HepG2 (cell line): Measurements from ENCODE around the gene NGB. TPM values are rescaled to one million over a fixed set of nuclear protein-coding genes. Genes with fewer than 3 reads are reported as not detected.

Experiments used
- CBX1 ChIP-seq: IDR thresholded peaks from one replicate; pipeline ENCODE4 v1.6.1; 2016; ENCODE audit warnings: antibody characterized with exemption, low read depth
- HNF4G ChIP-seq, 2 experiments: sonication (generic) in 1 of 2; formaldehyde crosslinking in 1 of 2; IDR thresholded peaks; 2 replicates each; pipeline versions ENCODE4 v1.4.0 to v1.6.1; 2011 to 2020; ENCODE audit warnings: borderline replicate concordance in 2 of 2, low read depth in 2 of 2, mild to moderate bottlenecking in 2 of 2, low read length in 1 of 2, missing genetic modification reagents in 1 of 2, moderate library complexity in 1 of 2
- HNRNPLL ChIP-seq: fragments of 200-400 bp; formaldehyde crosslinking; IDR thresholded peaks from 2 replicates; pipeline ENCODE4 v1.6.1; 2017; ENCODE audit warnings: mild to moderate bottlenecking, low read depth, low read length; ENCODE audit not compliant: poor library complexity, severe bottlenecking
- KLF12 ChIP-seq: sonication (generic); formaldehyde crosslinking; IDR thresholded peaks from 2 replicates; pipeline ENCODE4 v1.4.0; 2020; ENCODE audit warnings: missing genetic modification reagents, borderline replicate concordance
- MAZ ChIP-seq, 2 experiments: sonication (generic) in 1 of 2; formaldehyde crosslinking in 1 of 2; IDR thresholded peaks; 2 replicates each; pipeline versions ENCODE4 v1.5.0 to v1.6.1; 2012 to 2020; ENCODE audit warnings: low read depth in 2 of 2, mild to moderate bottlenecking in 2 of 2, borderline replicate concordance in 1 of 2, improper control_type of control experiment in 1 of 2, low read length in 1 of 2, missing genetic modification reagents in 1 of 2, moderate library complexity in 1 of 2
- MED13 ChIP-seq: sonication (generic); formaldehyde crosslinking; IDR thresholded peaks from 2 replicates; pipeline ENCODE4 v1.5.0; 2020; ENCODE audit warnings: missing genetic modification reagents
- PAX8 ChIP-seq: sonication (generic); formaldehyde crosslinking; IDR thresholded peaks from 2 replicates; pipeline ENCODE4 v1.8.0; 2022; ENCODE audit warnings: mild to moderate bottlenecking, missing genetic modification reagents, borderline replicate concordance
- ZEB1 ChIP-seq: IDR thresholded peaks from 2 replicates; pipeline ENCODE4 v1.6.1; 2012; ENCODE audit warnings: mild to moderate bottlenecking, low read depth, inconsistent platforms; ENCODE audit not compliant: insufficient replicate concordance
- ZNF883 ChIP-seq: sonication (generic); formaldehyde crosslinking; IDR thresholded peaks from 2 replicates; pipeline ENCODE4 v1.5.1; 2020; ENCODE audit warnings: mild to moderate bottlenecking, missing genetic modification reagents; ENCODE audit errors: not compliant biosample characterization
- ZSCAN9 ChIP-seq: IDR thresholded peaks from 2 replicates; pipeline ENCODE4 v1.6.1; 2016; ENCODE audit warnings: borderline replicate concordance
- polyA plus RNA-seq, 8 experiments: library from polyadenylated mRNA; depleted of rRNA in 3 of 8; stranded (reverse) in 7 of 8; unstranded in 1 of 8; fragments of >200 nt; fragmentation: Illumina TruSeq in 4 of 8; extraction: Trizol in 4 of 8; gene quantifications; 2 replicates each; pipeline versions ENCODE4 v1.2.1 to v1.2.3, GENCODE V29; 2011 to 2016; ENCODE audit warnings: low read depth in 4 of 8, missing spikeins in 1 of 8, mixed read lengths in 1 of 8; ENCODE audit not compliant: insufficient read depth in 1 of 8
- total RNA-seq, 5 experiments: library from RNA; depleted of rRNA; stranded (reverse); fragments of >200 nt; fragmentation: Illumina TruSeq; extraction: Trizol; gene quantifications; 2 replicates each; pipeline ENCODE4 v1.2.3, GENCODE V29; 2016; ENCODE audit warnings: low read depth in 1 of 5
- TF ChIP-seq, protein P1 (sequence below): sonication (generic); formaldehyde crosslinking; IDR thresholded peaks from 2 replicates; pipeline ENCODE4 v1.4.0; 2020; ENCODE audit warnings: mild to moderate bottlenecking, missing genetic modification reagents
- TF ChIP-seq, protein P2 (sequence below): IDR thresholded peaks from 2 replicates; pipeline ENCODE4 v1.6.1; 2016; ENCODE audit warnings: mild to moderate bottlenecking
- TF ChIP-seq, protein P3 (sequence below): sonication (generic); formaldehyde crosslinking; IDR thresholded peaks from 2 replicates; pipeline ENCODE4 v1.8.1; 2023; ENCODE audit warnings: mild to moderate bottlenecking, missing genetic modification reagents
- TF ChIP-seq, protein P4 (sequence below): sonication (generic); formaldehyde crosslinking; IDR thresholded peaks from 2 replicates; pipeline ENCODE4 v1.5.0; 2020; ENCODE audit warnings: mild to moderate bottlenecking, missing genetic modification reagents, borderline replicate concordance
- TF ChIP-seq, protein P5 (sequence below): sonication (generic); formaldehyde crosslinking; IDR thresholded peaks from 2 replicates; pipeline ENCODE4 v1.5.1; 2020; ENCODE audit warnings: mild to moderate bottlenecking, missing genetic modification reagents, moderate library complexity

Gene NGB
- total and polyA plus RNA-seq, 2 of the 13 experiments (the other 11 are each of a cell fraction or from before 2014, with no cell fraction given) = 0.04 TPM; not detected in 1

DNA sequence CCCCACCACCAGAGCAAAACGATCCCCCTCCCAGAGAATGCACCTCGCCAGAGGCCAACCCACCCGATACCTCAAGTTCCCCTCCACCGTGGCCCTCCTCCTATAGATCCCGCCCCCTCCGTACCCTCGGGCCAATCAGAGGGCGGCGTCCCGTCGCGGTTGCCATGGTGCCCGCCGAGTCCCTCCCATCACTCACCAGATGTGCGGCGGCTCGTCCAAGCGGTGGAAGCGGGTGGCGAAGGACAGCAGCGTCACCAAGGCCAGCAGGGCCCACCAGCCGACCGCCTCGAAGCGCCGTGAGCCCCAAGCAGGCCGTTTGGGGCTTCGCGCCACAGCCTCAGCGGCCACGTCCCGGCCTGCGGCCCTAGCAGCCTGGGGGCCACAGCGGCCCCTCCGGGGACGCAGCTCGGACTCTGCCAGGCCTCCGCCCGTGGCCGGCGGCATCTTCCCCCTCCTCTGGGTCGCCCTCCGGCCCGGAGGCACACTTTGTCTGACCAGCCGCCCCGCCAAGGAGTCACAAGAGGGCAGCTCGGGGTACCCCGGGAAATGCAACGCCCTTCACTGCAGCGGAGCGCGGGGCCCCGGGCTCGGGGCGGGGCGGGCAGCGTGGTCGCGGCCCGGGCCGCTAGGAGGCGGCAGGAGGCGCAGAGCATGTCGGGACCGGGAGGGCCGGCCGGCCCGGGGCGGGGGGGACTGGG is 49.4 kb upstream of the NGB start, which contains the start of gene POMT2 (continued):
- TF ChIP-seq, protein P1, sequence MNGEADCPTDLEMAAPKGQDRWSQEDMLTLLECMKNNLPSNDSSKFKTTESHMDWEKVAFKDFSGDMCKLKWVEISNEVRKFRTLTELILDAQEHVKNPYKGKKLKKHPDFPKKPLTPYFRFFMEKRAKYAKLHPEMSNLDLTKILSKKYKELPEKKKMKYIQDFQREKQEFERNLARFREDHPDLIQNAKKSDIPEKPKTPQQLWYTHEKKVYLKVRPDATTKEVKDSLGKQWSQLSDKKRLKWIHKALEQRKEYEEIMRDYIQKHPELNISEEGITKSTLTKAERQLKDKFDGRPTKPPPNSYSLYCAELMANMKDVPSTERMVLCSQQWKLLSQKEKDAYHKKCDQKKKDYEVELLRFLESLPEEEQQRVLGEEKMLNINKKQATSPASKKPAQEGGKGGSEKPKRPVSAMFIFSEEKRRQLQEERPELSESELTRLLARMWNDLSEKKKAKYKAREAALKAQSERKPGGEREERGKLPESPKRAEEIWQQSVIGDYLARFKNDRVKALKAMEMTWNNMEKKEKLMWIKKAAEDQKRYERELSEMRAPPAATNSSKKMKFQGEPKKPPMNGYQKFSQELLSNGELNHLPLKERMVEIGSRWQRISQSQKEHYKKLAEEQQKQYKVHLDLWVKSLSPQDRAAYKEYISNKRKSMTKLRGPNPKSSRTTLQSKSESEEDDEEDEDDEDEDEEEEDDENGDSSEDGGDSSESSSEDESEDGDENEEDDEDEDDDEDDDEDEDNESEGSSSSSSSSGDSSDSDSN = peak; percentile 44
- peak; percentile 59 for TF ChIP-seq CBX1
- no peak for TF ChIP-seq HNF4G (IDR thresholded peaks at IDR 0.05; ENCODE audit: borderline replicate concordance, low read depth, low read length)
- TF ChIP-seq HNF4G (CRISPR knock-in tag; IDR thresholded peaks at IDR 0.05; ENCODE audit: borderline replicate concordance, low read depth) = no peak
- peak; percentile 66 for TF ChIP-seq ZNF883 (CRISPR knock-in tag)
- TF ChIP-seq, protein P2, sequence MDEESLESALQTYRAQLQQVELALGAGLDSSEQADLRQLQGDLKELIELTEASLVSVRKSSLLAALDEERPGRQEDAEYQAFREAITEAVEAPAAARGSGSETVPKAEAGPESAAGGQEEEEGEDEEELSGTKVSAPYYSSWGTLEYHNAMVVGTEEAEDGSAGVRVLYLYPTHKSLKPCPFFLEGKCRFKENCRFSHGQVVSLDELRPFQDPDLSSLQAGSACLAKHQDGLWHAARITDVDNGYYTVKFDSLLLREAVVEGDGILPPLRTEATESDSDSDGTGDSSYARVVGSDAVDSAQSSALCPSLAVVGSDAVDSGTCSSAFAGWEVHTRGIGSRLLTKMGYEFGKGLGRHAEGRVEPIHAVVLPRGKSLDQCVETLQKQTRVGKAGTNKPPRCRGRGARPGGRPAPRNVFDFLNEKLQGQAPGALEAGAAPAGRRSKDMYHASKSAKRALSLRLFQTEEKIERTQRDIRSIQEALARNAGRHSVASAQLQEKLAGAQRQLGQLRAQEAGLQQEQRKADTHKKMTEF = peak; percentile 25; the same call in 1 of the 2 replicates
- peak; percentile 4 for TF ChIP-seq ZEB1
- TF ChIP-seq MAZ (IDR thresholded peaks at IDR 0.05; ENCODE audit: borderline replicate concordance, low read depth, low read length) = peak; percentile 87; the same call in 1 of the 2 replicates
- no peak for TF ChIP-seq MAZ (CRISPR knock-in tag; IDR thresholded peaks at IDR 0.05; ENCODE audit: low read depth)
- TF ChIP-seq, protein P3, sequence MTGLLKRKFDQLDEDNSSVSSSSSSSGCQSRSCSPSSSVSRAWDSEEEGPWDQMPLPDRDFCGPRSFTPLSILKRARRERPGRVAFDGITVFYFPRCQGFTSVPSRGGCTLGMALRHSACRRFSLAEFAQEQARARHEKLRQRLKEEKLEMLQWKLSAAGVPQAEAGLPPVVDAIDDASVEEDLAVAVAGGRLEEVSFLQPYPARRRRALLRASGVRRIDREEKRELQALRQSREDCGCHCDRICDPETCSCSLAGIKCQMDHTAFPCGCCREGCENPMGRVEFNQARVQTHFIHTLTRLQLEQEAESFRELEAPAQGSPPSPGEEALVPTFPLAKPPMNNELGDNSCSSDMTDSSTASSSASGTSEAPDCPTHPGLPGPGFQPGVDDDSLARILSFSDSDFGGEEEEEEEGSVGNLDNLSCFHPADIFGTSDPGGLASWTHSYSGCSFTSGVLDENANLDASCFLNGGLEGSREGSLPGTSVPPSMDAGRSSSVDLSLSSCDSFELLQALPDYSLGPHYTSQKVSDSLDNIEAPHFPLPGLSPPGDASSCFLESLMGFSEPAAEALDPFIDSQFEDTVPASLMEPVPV (CRISPR knock-in tag) = peak; percentile 6; the same call in 1 of the 2 replicates
- TF ChIP-seq, protein P4, sequence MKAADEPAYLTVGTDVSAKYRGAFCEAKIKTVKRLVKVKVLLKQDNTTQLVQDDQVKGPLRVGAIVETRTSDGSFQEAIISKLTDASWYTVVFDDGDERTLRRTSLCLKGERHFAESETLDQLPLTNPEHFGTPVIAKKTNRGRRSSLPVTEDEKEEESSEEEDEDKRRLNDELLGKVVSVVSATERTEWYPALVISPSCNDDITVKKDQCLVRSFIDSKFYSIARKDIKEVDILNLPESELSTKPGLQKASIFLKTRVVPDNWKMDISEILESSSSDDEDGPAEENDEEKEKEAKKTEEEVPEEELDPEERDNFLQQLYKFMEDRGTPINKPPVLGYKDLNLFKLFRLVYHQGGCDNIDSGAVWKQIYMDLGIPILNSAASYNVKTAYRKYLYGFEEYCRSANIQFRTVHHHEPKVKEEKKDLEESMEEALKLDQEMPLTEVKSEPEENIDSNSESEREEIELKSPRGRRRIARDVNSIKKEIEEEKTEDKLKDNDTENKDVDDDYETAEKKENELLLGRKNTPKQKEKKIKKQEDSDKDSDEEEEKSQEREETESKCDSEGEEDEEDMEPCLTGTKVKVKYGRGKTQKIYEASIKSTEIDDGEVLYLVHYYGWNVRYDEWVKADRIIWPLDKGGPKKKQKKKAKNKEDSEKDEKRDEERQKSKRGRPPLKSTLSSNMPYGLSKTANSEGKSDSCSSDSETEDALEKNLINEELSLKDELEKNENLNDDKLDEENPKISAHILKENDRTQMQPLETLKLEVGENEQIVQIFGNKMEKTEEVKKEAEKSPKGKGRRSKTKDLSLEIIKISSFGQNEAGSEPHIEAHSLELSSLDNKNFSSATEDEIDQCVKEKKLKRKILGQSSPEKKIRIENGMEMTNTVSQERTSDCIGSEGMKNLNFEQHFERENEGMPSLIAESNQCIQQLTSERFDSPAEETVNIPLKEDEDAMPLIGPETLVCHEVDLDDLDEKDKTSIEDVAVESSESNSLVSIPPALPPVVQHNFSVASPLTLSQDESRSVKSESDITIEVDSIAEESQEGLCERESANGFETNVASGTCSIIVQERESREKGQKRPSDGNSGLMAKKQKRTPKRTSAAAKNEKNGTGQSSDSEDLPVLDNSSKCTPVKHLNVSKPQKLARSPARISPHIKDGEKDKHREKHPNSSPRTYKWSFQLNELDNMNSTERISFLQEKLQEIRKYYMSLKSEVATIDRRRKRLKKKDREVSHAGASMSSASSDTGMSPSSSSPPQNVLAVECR (CRISPR knock-in tag) = peak; percentile 93
- TF ChIP-seq HNRNPLL = peak; percentile 63
- TF ChIP-seq MED13 (CRISPR knock-in tag) = 0 out of 2 replicates have a peak, but pooled peaks have one; percentile 2
- no peak for TF ChIP-seq PAX8
- TF ChIP-seq ZSCAN9 (CRISPR knock-in tag) = peak; percentile 26; the same call in 1 of the 2 replicates
- no peak for TF ChIP-seq KLF12 (CRISPR knock-in tag)
- TF ChIP-seq, protein P5, sequence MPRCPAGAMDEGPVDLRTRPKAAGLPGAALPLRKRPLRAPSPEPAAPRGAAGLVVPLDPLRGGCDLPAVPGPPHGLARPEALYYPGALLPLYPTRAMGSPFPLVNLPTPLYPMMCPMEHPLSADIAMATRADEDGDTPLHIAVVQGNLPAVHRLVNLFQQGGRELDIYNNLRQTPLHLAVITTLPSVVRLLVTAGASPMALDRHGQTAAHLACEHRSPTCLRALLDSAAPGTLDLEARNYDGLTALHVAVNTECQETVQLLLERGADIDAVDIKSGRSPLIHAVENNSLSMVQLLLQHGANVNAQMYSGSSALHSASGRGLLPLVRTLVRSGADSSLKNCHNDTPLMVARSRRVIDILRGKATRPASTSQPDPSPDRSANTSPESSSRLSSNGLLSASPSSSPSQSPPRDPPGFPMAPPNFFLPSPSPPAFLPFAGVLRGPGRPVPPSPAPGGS = peak; percentile 89; the same call in 1 of the 2 replicates
